ENCODE data around the gene TRPV2. TPM values are rescaled to one million over a fixed set of nuclear protein-coding genes. Genes with fewer than 3 reads are reported as not detected.
"Not testable (repeated sequence)": the region's sequence is repeated elsewhere in the genome, so short reads cannot be mapped to it uniquely, and the experiment has no call there.

The TRPV2 gene
- total RNA-seq, 2 experiments from 2014 or later: 124 to 129 TPM

DNA sequence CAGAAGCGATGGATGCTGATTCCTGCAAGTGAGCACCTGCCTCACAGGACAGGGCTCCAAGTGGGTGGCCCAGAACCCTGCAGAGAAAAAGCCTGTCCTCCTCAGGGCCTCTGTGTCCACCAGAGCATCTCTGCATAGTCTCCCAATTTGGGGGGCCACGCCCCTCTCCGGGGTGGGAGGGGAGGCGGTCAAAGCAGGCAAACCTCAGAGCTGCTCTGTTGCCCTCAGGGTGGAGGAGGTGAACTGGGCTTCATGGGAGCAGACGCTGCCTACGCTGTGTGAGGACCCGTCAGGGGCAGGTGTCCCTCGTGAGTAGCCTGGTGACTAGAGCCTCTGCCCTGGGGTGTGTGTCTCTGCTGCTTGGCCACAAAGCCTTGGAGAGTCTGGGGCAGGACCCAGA is 19.3 kb downstream of the TRPV2 start:
- peaks cover 14% of the 10 kb centered on the region for H3K36me3 Mint-ChIP-seq
- H3K27ac Mint-ChIP-seq: peak overlapping the region; percentile 47
- peaks cover 12% of the 10 kb centered on the region for H3K4me1 Mint-ChIP-seq
- ATAC-seq (no peak), DNase-seq (no peak)
- CTCF ChIA-PET: interaction anchor here (0.9 kb wide), 1 partner anchor 19 kb away, joined by 3 read pairs; the partner anchor contains the start of gene TRPV2
- no peaks in the 10 kb centered on the region for H3K27me3 Mint-ChIP-seq
- H3K4me3 Mint-ChIP-seq: no peak overlapping the region
- no peaks in the 10 kb centered on the region for H3K9me3 Mint-ChIP-seq (ENCODE audit: low read depth)

DNA sequence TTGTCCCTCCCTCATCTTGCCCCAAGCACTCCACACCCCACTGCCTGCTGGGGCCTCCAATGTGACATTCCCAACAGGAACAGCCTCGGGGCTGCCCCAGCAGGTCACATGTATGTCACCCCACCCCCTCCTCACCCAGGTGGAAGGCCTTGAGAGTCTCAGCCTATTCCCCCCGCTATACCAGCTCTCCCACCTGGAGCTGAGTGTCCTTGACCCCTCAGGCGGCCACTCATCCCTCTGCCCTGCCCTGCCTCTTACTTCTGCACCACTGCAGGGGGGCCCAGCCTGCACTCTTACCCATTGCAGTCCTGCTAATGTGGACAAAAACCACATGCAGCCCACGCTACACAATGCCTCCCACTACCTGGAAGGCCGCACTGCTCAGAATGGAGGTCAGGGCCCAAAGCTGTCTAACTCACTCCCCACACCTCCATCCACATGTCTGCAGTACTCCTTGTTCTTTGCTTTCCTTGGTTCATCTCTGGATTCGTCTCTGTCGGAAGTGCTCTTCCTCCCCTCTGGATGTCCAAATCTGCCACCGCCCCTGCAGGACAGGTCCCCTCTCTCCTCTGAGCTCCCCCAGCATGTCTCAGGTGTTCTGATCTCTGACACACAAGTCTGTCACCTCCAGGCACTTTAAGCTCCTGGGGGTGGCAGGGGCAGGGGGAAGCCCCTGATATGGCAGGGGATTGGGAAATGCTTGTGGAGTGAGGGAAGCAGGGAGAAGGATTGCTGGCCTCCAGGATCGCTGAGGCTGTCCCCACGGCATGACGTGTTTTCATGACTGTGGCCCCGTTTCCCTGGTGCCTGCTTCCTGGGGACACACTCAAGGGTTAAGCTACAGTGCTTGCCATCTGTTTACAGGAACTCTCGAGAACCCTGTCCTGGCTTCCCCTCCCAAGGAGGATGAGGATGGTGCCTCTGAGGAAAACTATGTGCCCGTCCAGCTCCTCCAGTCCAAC is 20.8 kb downstream of the TRPV2 start:
- H3K27ac Mint-ChIP-seq: peak overlapping the region; percentile 47

DNA sequence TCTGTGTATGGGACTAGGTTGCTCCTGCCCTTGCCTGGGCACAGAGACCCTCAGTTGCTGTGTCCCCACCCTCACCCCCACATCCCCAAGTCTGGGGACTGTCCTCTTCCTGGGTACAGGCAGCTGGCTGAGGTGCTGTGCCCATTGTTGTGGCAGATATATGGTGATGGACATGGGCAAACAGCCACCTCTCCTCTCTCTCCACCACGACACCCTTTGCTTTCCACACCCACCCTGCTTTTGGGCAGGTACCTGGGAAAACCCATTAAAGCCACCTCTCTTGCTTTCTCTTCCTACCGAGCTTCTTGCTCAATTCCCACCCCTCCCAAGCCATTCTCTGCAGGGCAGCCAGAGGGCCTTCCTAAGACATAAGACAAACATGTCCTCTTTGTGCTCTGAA is 21.7 kb downstream of the TRPV2 start:
- no peaks in the 10 kb centered on the region for H3K27me3 Mint-ChIP-seq
- H3K36me3 Mint-ChIP-seq: peaks cover 32% of the 10 kb centered on the region
- H3K4me3 Mint-ChIP-seq: no peak overlapping the region
- H3K4me1 Mint-ChIP-seq: peaks cover 32% of the 10 kb centered on the region
- ATAC-seq: no peak
- H3K9me3 Mint-ChIP-seq (ENCODE audit: low read depth): no peaks in the 10 kb centered on the region
- peak overlapping the region; percentile 54 for H3K27ac Mint-ChIP-seq
- CTCF ChIA-PET: interaction anchor here (1.1 kb wide), 1 partner anchor 9 kb away, joined by 5 read pairs; no protein-coding TSS in a partner anchor
- no peak for DNase-seq

More for the DNA sequence above, 20.8 kb downstream of the TRPV2 start:
- no peak for ATAC-seq
- no peak overlapping the region for H3K4me3 Mint-ChIP-seq
- DNase-seq: no peak
- no peaks in the 10 kb centered on the region for H3K27me3 Mint-ChIP-seq
- H3K4me1 Mint-ChIP-seq: peaks cover 23% of the 10 kb centered on the region
- H3K36me3 Mint-ChIP-seq: peaks cover 24% of the 10 kb centered on the region
- CTCF ChIA-PET: interaction anchor here (1.1 kb wide), 1 partner anchor 8 kb away, joined by 5 read pairs; no protein-coding TSS in a partner anchor
- no peaks in the 10 kb centered on the region for H3K9me3 Mint-ChIP-seq (ENCODE audit: low read depth)

DNA sequence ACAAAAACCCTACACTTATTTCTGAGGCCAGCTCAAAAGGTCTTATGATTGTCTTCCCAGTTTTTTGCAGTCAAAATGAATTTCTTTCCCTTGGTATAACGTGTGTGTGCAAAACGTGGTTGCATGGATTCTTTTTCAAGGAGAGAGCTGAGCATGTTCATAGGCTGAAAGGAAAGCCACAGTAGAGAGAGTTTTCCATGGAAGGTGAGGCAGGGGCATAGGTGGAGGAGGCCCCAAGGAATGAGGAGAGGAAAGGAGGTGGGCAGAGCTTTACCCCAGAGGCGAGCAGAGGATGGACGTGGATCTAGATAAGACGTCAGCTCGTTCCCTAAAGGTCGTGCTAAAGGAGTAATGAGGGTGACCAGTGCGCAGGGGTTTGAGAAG is 22.8 kb downstream of the TRPV2 start:
- Mint-ChIP-seq H3K4me1 (peaks cover 43% of the 10 kb centered on the region), H3K9me3 (ENCODE audit: low read depth) (no peaks in the 10 kb centered on the region), H3K36me3 (peaks cover 38% of the 10 kb centered on the region), H3K4me3 (peak overlapping the region; percentile 98), H3K27ac (peak overlapping the region; percentile 98), H3K27me3 (no peaks in the 10 kb centered on the region)
- CTCF ChIA-PET: interaction anchor here (0.6 to 8.1 kb wide), 12 partner anchors 9 to 252 kb away, joined by 3 to 55 read pairs (median 4); partner anchors contain the start of genes CCDC144A, CENPV, LRRC75A and TRPV2
- ATAC-seq (no peak), DNase-seq (no peak)

DNA sequence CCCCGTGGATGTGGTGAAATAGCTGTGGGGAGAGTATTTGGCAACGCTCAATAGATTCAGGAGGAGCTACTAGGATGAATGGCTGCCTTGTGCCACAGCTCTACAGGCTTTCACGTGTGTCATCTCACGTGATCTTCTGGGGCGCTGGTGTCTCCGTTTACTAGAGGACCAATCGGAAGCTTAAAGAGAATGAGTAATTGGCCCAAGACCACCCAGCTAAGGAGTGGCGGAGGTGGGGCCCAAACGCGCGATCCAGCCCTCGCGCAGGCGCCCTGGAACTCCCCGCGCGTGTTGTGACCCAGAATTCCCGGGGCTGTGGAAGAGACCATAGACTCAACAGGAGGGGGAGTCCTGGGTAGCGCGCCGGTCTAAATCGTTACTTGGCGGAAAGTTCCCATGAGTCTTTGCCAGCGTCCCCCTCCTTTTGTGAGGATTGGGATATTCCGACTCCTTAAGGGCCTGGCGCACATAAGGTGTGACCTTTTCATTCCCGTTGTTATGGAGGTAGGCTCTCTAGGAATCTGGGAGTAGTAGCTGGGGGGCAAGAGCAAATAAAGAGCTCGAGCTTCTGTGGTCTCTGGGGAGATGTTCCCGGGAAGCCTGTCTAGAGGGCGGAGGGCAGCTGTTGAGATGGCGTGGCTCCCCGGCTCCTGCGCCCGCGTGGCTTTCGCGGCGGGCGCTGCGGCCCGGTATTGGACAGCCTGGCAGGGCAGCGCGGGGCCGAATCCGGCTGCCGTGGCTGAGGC is 23.4 kb downstream of the TRPV2 start:
- Mint-ChIP-seq H3K27me3 (no peaks in the 10 kb centered on the region), H3K4me3 (peak overlapping the region; percentile 98), H3K9me3 (ENCODE audit: low read depth) (no peaks in the 10 kb centered on the region), H3K36me3 (peaks cover 41% of the 10 kb centered on the region), H3K4me1 (peaks cover 45% of the 10 kb centered on the region), H3K27ac (peak overlapping the region; percentile 98)
- ATAC-seq: peak; percentile 88
- DNase-seq: peak; percentile 98
- CTCF ChIA-PET: interaction anchor here (0.6 to 8.1 kb wide), 12 partner anchors 10 to 251 kb away, joined by 3 to 55 read pairs (median 4); partner anchors contain the start of genes CCDC144A, CENPV, LRRC75A and TRPV2

DNA sequence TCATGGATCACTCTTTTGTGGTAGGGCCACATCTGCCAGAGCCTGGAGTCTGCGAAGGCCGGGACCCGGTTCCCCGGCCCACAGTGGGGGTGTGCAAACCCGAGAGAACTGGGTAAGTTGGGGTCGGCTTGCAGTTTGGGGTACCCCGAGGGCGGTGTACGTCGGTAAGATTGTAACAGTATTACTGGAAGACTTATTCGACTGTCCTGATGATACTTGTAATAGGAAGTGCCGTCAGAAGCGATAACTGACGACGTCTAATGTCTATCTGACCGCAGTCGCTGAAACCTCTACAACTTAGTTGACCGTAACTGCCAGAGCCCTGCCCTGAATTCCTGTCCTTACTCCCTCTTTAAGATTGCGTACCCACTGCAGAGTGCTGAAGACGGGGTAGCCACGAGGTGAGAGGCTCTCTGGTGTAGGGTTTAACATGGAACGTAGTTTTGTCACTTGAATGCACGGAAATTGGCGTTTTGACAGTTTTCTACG is 24.0 kb downstream of the TRPV2 start:
- DNase-seq (peak; percentile 63), ATAC-seq (peak; percentile 1)
- H3K9me3 Mint-ChIP-seq (ENCODE audit: low read depth): no peaks in the 10 kb centered on the region
- peaks cover 46% of the 10 kb centered on the region for H3K36me3 Mint-ChIP-seq
- H3K27ac Mint-ChIP-seq: peak overlapping the region; percentile 98
- H3K27me3 Mint-ChIP-seq: no peaks in the 10 kb centered on the region
- H3K4me3 Mint-ChIP-seq: peak overlapping the region; percentile 98
- CTCF ChIA-PET: interaction anchor here (1.5 to 8.1 kb wide), 5 partner anchors 14 to 82 kb away, joined by 4 to 55 read pairs (median 13); partner anchors contain the start of gene TRPV2
- peaks cover 49% of the 10 kb centered on the region for H3K4me1 Mint-ChIP-seq

DNA sequence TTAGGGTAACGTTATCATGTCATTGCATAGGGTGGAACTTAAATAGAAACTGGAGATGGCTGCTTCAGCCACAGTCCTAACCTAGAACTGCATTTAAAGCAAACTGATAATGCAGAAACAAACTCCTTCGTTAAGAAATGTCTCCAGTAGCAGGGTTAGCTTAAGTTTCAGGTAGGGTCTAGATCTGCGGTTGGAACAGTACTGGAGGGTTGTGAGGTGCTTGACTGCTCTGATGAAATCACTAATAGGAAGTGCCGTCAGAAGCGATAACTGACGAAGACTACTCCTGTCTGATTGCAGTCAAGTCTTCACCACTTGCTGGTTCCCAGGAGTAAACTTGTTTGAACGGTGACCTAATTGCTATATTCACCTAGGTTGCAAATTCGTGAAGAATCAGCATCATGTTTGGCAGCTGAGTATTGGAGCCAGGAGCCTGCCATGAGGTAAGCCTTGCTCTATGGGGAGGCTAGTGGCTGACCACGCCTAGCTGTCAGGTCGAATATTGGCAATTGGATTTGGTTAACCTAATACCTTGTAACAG is 24.5 kb downstream of the TRPV2 start:
- Mint-ChIP-seq H3K4me3 (peak overlapping the region; percentile 98), H3K36me3 (peaks cover 48% of the 10 kb centered on the region), H3K4me1 (peaks cover 50% of the 10 kb centered on the region), H3K27ac (peak overlapping the region; percentile 98), H3K9me3 (ENCODE audit: low read depth) (no peaks in the 10 kb centered on the region), H3K27me3 (no peaks in the 10 kb centered on the region)
- ATAC-seq (no peak), DNase-seq (peak; percentile 62)
- CTCF ChIA-PET: interaction anchor here (1.0 to 8.1 kb wide), 4 partner anchors 13 to 76 kb away, joined by 3 to 55 read pairs (median 14); partner anchors contain the start of genes TRPV2 and UBB

DNA sequence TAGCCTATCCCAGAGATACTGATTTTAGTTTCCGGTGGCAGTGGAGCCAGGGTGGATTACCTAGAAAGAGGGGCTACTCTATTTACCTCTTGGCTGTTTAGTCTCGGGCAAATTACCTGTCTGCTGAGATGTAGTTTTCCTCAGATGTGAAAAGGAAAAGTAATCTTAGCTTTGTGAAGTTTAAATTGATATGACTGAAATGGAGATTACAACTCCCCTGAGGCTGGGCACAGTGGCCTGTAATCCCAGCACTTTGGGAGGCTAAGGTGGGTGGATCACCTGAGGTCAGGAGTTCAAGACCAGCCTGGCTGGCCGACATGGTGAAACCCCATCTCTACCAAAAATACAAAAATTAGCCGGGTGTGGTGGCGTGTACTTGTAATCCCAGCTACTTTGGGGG is 25.0 kb downstream of the TRPV2 start:
- Mint-ChIP-seq H3K36me3 (peaks cover 48% of the 10 kb centered on the region), H3K4me1 (peaks cover 48% of the 10 kb centered on the region), H3K27ac (peak overlapping the region; percentile 98), H3K4me3 (peak overlapping the region; percentile 98)
- ATAC-seq; DNase-seq; H3K27me3 Mint-ChIP-seq; H3K9me3 Mint-ChIP-seq (ENCODE audit: low read depth): not testable (repeated sequence)
- CTCF ChIA-PET: interaction anchor here (1.0 to 8.1 kb wide), 6 partner anchors 13 to 83 kb away, joined by 3 to 55 read pairs (median 9); partner anchors contain the start of genes TRPV2 and UBB

DNA sequence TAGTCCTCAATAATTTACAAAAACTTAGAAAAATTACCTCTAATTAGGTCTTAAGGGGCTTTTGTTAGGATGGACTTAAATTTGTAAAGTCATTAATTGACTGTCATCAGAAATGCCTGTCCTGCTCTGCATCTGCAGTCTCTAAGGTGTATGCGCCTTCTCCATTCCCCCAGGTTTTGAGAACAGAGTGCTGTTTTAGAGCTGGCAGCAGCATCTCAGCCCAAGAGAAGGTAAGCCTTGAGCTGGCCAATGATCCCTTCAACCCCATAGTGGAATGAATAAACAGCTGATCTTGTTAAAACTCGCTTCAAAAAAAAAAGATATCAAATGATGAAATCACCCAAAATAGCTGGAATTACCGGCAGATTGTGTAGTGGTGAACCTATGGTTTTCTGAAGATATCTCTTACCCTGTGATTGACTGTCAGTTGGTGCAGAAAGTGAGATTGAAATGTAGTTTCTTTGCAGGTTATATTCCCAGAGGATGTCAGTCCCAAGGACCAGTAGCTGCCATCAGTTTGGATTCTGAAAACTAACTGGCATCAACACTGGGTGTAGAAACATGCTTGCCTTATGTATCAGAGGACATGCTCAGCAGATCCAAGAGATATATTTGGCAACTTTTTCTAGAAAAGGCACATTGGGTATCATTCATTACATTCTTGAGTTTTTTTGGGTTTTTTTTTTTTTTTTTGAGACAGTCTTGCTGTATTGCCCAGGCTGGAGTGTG is 25.7 kb downstream of the TRPV2 start:
- peak overlapping the region; percentile 98 for H3K4me3 Mint-ChIP-seq
- DNase-seq (no peak), ATAC-seq (no peak)
- H3K4me1 Mint-ChIP-seq: peaks cover 46% of the 10 kb centered on the region
- no peaks in the 10 kb centered on the region for H3K27me3 Mint-ChIP-seq
- CTCF ChIA-PET: interaction anchor here (0.6 to 8.1 kb wide), 9 partner anchors 12 to 149 kb away, joined by 3 to 55 read pairs (median 4); partner anchors contain the start of gene TRPV2
- no peaks in the 10 kb centered on the region for H3K9me3 Mint-ChIP-seq (ENCODE audit: low read depth)
- peak overlapping the region; percentile 98 for H3K27ac Mint-ChIP-seq
- peaks cover 54% of the 10 kb centered on the region for H3K36me3 Mint-ChIP-seq

DNA sequence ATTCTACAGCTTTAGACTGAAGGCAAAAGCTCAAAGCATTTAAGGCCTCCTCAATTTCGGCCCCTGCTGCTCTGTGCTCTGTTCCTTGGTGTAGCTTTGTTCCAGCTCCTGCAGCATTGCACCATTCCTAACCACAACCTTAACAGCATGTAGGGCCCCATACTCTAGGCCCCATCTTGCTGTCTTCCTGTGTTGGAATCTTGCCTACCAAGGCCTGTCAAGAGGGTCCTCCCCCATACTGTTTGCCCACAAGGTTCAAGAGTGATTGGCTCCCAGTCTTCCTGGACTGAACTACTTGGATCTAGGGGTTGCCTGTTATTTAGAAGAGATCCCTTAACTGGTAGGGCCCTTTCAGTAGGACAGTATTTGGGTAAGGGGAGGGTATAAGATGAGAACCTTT is 26.8 kb downstream of the TRPV2 start:
- Mint-ChIP-seq H3K4me3 (peak overlapping the region; percentile 98), H3K27ac (peak overlapping the region; percentile 98), H3K36me3 (peaks cover 57% of the 10 kb centered on the region), H3K9me3 (ENCODE audit: low read depth) (no peaks in the 10 kb centered on the region), H3K4me1 (peaks cover 49% of the 10 kb centered on the region), H3K27me3 (no peaks in the 10 kb centered on the region)
- DNase-seq (no peak), ATAC-seq (no peak)
- CTCF ChIA-PET: interaction anchor here (1.0 to 8.1 kb wide), 5 partner anchors 11 to 79 kb away, joined by 3 to 55 read pairs (median 14); partner anchors contain the start of gene TRPV2

DNA sequence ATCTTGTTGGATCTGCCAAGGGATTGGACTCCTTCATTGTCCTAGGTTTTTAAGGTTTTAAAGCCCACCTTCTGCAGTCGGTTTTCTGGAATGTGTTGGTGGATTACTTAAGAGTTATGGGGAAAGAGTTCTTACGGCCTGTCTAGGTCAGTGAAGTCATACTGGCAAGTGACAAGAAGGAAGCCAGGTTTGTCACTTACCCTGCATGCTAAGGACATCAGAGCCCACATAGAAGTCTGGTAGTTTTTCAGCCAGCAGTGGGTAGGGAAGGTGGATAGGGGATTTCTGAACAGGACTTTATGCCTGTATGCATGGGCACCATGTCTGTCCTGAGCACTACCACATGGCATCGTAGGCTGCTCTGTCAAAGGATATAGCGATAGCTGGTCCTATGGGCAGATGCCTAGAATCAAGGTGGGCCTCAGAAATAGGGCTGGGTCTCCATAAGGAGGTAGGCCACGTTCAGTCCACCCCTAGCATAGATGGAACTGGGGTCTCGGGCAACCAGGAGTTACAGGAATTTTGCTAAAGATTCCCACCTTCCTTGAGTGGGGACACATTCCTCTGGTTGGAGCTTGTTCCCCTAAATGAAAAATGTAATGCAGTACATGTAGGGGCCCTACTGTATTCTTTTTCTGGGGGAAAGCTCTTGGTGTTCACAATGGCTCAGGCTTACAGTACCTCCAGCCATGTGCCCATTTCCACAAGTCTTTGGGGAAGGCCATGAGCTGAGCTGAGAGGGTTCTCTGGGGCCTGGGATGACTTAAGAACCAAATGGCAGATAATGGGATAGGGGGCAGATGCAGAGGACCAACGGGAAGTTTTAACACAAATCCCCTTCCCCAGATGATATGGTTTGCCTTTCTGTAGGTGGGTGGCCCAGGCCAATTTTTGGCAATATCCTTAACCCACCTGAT is 27.5 kb downstream of the TRPV2 start:
- peaks cover 57% of the 10 kb centered on the region for H3K36me3 Mint-ChIP-seq
- H3K4me1 Mint-ChIP-seq: peaks cover 52% of the 10 kb centered on the region
- CTCF ChIA-PET: interaction anchor here (2.4 to 8.1 kb wide), 4 partner anchors 10 to 79 kb away, joined by 13 to 55 read pairs (median 15); partner anchors contain the start of gene TRPV2
- peak overlapping the region; percentile 98 for H3K27ac Mint-ChIP-seq
- ATAC-seq: no peak
- H3K9me3 Mint-ChIP-seq (ENCODE audit: low read depth): no peaks in the 10 kb centered on the region
- H3K27me3 Mint-ChIP-seq: no peaks in the 10 kb centered on the region
- no peak for DNase-seq
- H3K4me3 Mint-ChIP-seq: no peak overlapping the region

Measured in activated CD8-positive, alpha-beta memory T cell treated with anti-CD3 and anti-CD28 coated beads, Interleukin-2, amount 10 ng/mL, durations not matched to agents 7 days and 5 days (primary cell).